Testis (tissue), 2 donors: ENCODE results near the gene FRMD3.

Experiments used
- POLR2A ChIP-seq: fragments of 450-650 bp; IDR thresholded peaks from one replicate; pipeline ENCODE4 v1.6.1; 2017; ENCODE audit warnings: antibody characterized with exemption, mild to moderate bottlenecking, moderate library complexity
- TF ChIP-seq, protein P1 (sequence below), 3 experiments: fragments of 450-650 bp in 2 of 3; fragments of 200-600 bp in 1 of 3; sonication (generic) in 1 of 3; IDR thresholded peaks; one replicate each; pipeline ENCODE4 v1.5.1; 2016 to 2019; ENCODE audit warnings: antibody characterized with exemption in 3 of 3, mild to moderate bottlenecking in 2 of 3, moderate library complexity in 1 of 3

DNA sequence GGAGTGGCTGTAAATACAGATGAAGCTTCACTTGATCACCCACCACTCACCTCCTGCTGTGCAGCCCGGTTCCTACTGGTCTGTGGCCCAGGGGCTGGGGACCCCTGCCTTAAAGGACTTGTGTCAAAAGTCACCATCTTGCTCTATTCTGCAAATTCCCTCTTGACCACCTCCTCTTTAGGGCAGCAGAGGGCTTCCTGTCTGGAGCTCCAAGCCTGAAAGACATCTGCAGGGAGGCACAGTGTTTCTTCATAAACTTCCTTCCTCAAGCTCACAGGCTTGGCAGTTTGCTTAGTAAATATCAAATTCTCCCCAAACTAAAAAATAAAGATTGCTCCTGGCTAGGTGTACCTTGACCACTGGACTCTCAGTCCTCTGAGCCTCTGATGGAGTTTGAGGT lies 104.4 kb downstream of the FRMD3 start:
- TF ChIP-seq, protein P1, sequence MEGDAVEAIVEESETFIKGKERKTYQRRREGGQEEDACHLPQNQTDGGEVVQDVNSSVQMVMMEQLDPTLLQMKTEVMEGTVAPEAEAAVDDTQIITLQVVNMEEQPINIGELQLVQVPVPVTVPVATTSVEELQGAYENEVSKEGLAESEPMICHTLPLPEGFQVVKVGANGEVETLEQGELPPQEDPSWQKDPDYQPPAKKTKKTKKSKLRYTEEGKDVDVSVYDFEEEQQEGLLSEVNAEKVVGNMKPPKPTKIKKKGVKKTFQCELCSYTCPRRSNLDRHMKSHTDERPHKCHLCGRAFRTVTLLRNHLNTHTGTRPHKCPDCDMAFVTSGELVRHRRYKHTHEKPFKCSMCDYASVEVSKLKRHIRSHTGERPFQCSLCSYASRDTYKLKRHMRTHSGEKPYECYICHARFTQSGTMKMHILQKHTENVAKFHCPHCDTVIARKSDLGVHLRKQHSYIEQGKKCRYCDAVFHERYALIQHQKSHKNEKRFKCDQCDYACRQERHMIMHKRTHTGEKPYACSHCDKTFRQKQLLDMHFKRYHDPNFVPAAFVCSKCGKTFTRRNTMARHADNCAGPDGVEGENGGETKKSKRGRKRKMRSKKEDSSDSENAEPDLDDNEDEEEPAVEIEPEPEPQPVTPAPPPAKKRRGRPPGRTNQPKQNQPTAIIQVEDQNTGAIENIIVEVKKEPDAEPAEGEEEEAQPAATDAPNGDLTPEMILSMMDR (IDR thresholded peaks at IDR 0.05): no peak
- no peak for TF ChIP-seq POLR2A
